Endothelial cell of hepatic sinusoid (primary cell): ENCODE measurements around the gene RBBP8NL.
"Not testable (repeated sequence)": the region's sequence is repeated elsewhere in the genome, so short reads cannot be mapped to it uniquely, and the experiment has no call there.

ENCODE experiments used
- in situ Hi-C: cut with HindIII; loops from 2 replicates; pipeline ENCODE4 v1.10.0; 2017; ENCODE audit warnings: low sequenced_read_pairs

RBBP8NL gene

GRCh38 chr20:62381842-62382241, 45.5 kb downstream of the RBBP8NL start:
- in situ Hi-C loops = loop anchor here (10.0 kb wide), 1 partner anchor 87 kb away; no protein-coding TSS in a partner anchor

DNA sequence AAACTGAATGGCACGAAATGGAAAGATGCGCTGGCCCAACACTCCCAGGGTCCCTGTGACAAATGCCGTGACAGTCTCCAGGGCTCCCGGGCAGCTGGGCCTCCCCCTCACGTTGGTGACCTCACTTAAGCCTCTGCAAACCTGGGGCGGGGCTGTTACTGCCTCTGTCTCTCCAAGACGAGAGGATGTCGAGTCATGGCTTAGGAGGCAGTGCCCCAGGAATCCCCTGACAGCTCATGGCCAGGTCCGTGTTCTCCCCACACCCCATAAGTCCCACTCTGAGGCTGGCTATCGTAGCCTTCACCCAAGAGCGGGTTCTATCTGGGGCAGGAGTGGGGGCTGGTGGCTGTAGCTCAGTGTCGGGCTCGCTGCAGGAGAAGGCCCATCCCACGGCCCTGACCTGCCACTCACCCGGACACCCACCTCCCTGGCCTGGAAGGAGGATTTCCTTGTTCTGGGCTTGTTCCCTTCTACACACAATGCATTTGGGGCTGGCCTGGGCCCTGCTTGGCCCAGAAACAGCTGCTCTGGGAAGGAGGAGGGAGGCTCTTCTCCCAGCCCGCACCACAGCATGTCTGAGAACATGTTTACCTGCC, 46.0 kb downstream of the RBBP8NL start:
- in situ Hi-C loops = loop anchor here (10.0 kb wide), 1 partner anchor 86 kb away; no protein-coding TSS in a partner anchor

GRCh38 chr20:62378215-62378614, 49.1 kb downstream of the RBBP8NL start:
- in situ Hi-C loops = no loop called here

DNA sequence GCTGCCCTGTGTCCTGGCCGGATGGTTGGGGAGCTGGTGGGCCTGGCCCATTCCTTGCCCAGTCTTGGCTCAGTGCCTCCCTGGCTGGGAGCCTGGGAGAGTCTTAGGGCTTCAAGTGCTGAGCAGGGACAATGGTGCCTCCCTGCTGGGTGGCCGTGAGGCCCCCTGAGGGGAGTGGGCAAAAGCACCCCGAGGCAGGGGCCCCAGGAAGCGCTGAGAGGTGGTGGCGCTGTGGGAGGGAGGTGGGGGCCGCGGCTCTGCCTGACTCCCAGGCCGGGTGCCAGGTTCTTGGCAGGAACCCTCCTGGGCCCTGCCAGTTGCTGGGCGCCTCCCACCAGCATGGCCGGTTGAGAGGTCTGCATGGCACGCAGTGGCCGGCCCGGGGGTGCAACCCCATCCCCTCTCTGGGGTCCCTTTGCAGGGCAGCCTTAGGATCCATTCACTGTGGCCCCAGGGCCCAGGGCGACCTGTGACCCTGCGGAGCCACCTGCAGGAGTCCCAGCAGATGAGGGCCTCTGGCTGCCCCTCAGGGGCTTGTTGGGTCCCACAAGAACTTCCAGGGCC, 49.6 kb downstream of the RBBP8NL start:
- in situ Hi-C loops = no loop called here

DNA sequence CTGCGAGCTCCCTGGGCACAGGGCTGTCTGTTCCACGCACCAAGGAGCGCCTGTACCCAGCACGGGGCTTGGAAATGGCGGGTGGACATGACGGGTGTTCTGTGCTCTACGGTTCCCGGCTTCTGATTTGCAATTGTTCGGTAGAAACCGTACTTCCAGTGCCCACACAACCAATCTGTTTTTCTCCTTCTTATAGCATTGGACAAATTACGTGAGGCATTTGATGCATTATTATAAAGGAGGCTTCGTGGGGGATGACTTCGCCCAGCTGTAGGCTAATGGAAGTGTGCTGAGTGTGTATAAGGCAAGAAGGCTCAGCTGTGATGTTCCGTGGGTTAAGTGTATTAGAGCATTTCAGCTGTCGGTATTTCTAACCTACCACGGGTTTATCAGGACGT, 50.3 kb downstream of the RBBP8NL start:
- in situ Hi-C loops = no loop called here

DNA sequence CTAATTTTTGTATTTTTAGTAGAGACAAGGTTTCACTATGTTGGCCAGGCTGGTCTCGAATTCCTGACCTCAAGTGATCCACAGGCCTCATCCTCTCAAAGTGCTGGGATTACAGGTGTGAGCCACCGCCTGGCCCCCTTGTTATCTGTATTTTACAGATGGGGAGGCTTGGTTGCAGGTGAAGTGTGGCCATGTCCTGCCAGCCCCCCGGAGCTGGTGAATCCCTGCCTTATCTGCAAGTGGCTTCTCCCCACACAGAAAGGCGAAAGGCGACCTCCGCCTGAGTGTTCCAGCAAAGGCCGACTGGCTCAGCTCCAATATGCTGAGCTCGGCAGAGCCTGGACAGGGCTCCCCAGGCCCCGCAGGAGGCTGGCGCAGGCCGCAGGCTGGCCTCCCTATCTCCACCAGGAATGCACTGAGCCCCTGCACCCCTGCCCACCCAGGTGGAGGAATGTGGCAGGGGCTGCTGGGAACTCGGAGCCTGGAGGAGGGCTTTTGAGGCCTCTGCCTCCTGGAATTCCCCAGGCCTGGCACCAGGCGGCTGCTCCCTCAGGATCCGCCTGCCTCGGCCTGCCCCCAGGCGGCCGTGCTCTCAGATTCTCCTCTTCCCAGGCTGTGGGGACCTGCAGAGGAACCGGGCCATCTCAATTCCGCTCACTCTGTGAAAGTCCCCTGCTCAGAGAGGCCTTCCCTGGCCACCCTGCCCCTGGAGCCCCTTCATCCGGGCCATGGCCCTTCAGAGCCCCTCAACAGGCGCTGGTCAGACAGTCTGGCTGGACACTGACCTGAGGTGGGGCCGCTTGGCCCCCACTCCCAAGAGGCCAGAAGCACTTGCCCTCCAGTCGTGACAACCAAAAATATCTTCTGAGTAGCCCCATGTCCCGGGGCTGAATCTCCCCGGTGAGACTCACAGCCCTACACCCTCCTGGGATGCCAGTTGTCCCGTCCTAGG, 51.0 kb downstream of the RBBP8NL start:
- in situ Hi-C loops = no loop called here

DNA sequence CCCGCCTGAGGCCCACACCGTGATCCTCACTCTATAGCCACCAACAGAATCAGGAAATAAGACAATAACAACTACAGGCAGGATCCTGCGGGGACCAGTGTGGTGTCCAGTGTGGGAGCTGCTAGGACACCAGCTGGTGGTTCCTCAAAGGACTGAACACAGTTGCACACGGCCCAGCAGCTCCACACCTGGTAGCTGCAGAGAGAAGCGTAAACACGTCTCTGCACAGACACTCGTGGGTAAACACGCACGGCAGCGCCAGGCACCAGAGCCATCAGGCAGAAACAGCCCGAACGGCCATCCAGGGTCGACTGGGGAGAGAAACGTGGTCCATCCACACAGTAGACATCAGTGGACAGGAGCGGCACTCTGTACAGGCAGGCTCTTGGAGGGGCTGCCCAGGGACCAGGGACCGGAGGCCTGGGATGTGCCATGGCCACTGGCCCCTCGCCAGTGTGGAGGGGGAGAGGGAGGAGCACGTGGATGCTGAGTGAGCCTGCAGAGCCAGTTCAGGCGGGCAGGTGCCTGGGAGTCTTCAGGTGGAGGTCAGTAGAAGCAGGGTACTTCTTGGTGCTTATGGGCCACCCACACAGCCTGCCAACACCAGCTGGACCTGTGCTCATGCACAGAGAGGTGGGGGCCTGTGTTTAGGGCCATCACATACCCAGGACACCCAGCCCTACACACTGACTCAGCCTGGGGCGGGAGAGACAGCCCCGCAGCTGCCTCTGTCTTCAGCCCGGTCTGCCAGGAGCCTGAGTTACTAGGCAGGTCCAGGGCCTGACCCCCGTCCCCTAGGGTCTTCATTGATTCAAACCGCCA, 52.8 kb downstream of the RBBP8NL start:
- in situ Hi-C loops = no loop called here

DNA sequence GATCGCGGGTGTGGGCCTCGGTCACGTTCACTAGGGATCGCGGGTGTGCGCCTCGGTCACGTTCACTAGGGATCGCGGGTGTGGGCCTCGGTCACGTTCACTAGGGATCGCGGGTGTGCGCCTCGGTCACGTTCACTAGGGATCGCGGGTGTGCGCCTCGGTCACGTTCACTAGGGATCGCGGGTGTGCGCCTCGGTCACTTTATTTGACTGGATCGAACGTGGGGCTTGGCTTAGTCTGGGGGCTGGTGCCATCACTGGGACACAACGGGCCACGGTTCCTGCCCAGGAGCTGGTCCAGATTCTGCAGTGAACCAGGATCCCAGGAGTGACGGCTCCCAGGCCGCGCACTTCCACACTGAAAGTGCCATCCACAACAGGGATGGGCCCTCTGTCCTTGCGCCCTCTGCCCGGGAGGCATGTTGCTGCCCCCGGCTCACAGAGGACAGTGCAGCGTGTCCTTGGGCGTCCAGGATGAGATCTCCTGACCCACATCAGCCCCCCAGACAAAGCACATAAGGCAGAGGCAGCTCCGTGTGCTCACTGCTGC, 53.6 kb downstream of the RBBP8NL start:
- in situ Hi-C loops = not testable (repeated sequence)

DNA sequence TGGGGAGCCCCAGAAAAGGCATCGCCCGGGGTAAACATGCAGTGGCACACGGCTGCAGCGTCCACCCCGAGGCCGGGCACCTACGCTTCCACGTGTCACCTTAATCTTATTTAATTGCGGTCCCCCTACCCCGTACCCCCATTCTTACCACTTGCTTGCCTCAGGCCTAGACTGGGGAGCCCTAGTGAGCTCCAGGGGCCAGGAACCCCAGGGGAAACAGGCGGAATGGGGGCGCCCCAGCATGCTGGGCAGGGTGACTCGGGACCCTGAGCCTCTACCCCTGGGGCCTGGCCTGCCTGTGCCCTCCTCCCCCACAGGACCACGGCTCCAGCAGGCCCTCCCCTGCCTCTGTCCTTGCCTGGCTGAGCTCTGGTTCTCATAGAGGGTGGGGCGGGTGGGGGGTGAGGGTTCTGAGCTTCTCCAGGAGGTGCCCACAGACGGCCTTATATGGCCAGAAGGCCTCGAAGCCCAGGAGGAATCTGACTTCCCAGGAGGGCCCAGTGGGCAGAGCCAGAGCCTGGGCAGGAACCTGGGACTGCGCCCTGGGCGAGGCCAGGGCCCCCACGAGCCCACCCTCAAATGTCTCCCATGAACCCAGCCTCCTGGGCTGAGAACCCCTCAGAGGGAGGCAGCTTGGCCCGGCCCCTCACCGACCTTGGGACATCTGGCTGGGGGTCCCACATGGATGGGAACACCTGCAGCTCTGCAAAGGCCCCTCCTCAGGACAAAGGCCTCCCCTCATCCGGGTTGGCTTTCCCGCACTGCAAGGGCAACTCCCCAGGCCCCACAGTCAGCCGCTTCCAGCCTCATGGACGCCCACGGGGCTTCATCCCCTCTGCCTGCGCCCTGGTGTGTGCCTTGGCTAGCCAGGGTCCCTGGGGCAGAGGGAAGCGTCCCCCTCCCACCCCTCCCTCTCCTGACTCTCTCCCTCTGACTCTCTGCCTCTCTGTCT, 55.0 kb downstream of the RBBP8NL start:
- in situ Hi-C loops = no loop called here

DNA sequence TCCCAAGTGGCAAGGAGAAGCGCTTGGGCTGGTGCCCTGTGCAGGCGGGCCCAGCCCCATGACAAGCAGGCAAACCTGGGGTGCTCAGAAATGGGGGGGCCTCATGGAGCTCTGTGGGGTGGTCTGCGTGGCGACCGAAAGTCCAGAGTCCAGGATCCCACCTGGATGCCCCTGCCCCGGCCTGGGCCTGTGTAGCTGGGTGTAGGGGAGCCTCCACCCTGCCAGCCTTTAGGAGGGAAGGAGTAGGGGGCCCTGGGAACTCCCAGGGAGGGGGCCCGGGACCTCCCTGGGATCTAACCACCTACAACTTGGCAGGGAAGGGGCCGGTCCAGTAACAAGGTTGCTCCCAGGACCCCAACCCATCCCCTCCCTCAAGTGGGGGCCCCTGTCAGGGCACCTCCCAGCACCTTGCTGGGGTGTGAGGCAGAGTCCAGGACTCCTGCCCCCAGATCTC, 55.7 kb downstream of the RBBP8NL start:
- in situ Hi-C loops = no loop called here

DNA sequence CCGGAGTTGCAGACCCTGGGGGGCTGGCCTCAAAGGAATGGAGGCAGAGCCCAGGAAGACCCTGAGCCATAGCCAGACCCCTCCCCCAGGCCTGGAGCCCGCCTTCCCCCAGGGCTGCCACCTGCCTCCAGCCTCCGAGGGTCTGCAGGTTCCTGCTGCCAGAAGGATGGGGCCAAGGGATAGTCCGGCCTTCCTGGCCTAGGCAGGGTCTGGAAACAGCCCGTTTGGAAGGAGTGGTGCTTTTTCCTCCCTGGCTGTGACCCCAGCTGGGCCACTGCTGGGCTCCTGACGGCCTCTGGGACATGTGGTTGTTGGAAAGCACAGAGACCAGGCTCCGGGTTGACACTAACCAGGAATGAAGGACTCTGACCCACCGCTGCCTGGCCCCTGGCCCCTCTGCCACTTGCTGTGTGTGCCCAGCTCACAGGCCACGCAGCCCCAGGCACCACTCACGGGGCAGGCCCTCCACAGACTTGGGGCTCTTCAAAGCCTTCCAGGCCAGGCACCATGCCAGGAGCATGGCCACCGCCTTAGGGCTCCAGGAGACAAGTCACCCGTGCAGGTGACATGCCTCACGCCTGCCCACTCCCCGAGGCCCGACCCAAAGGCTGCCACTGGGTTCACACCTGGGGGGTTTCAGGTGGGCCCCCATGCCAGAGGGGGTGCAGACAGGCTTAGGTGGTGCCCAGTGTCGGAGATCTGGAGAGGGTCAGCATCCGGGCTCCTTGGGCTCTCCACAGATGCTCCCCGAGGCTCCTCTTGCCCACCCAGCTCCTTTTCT, 56.3 kb downstream of the RBBP8NL start:
- in situ Hi-C loops = no loop called here

- in situ Hi-C loops = no loop called here
Observed at GRCh38 chr20:62370115-62370806, 57.1 kb downstream of the RBBP8NL start.

DNA sequence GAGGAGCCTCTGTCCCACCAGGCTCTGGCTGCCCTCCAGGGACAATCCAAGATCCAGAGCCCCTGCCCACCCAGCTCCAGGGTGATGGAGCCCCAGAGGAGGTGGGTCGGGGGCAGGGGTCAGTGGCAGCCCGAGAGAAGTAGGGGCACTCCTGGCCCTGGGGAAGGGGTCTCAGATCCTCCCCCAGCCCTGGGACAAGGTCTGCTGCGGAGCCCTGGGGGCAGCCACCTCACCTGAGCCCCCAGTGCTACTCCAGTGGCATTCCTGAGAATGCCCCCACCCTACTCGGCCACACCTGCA, 57.6 kb downstream of the RBBP8NL start:
- in situ Hi-C loops = no loop called here

- in situ Hi-C loops = no loop called here
Observed at GRCh38 chr20:62368976-62369814, 58.1 kb downstream of the RBBP8NL start.

GRCh38 chr20:62368392-62368975, 58.9 kb downstream of the RBBP8NL start:
- in situ Hi-C loops = no loop called here

GRCh38 chr20:62367633-62368391, 59.5 kb downstream of the RBBP8NL start:
- in situ Hi-C loops = no loop called here
